ENCODE data around the gene EZR. TPM values are rescaled to one million over a fixed set of nuclear protein-coding genes. Genes with fewer than 3 reads are reported as not detected.

EZR gene
- total RNA-seq, 1 experiment from 2014 or later: 263 TPM

DNA sequence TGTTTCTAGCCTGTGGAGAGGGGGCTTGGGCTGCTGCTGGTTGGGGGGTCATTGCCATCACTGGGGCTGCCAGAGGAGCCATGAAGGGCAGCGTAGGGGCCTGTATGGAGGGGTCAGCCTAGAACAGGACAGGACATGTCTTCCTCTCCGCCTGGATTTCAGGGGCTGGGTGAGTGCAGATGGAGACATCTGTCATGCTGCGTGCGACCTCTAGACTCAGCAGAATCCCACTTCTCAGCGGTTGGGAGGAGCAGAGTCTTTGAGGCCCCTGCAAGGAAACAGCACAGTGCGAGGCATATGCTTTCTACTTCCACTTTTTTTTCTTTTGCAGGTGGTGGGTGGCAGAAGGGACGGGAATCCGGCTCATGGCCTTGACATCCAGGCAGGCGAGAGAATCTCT, 67.9 kb downstream of the EZR start:
- H3K4me1 ChIP-seq (ENCODE audit: control insufficient read depth, insufficient read depth, low read length): no peaks in the 10 kb centered on the region
- BruUV-seq (replicated peaks): no TSS peak
- POLR2A ChIA-PET: no interaction called here
- H3K9me3 ChIP-seq (ENCODE audit: control insufficient read depth, insufficient read depth, low read depth, low read length): no peaks in the 10 kb centered on the region
- H3K4me3 ChIP-seq (ENCODE audit: low read depth in 2 of 2, low read length in 2 of 2): no peak overlapping the region
- no peaks in the 10 kb centered on the region for H3K36me3 ChIP-seq (ENCODE audit: control insufficient read depth, insufficient read depth, low read length)
- H3K27me3 ChIP-seq (ENCODE audit: control insufficient read depth, insufficient read depth, low read length): no peaks in the 10 kb centered on the region
- DNase-seq (ENCODE audit: low read depth, low spot score) (no peak), ATAC-seq (no peak)
- in situ Hi-C loops (cut with HindIII; ENCODE audit: low pct_unique_long_range_greater_than_20kb, low sequenced_read_pairs): no loop called here
- intact Hi-C loops (cut with micrococcal nuclease; ENCODE audit: unreplicated experiment): no loop called here
- TF ChIP-seq SIN3A (IDR thresholded peaks at IDR 0.05; ENCODE audit: borderline replicate concordance, insufficient read depth, low read depth, low read length) (no peak), TCF7L2 (IDR thresholded peaks at IDR 0.05; ENCODE audit: low read depth, low read length) (no peak), POLR2AphosphoS5 (IDR thresholded peaks at IDR 0.05; ENCODE audit: low read depth, low read length) (no peak)
- TF ChIP-seq, protein P1, sequence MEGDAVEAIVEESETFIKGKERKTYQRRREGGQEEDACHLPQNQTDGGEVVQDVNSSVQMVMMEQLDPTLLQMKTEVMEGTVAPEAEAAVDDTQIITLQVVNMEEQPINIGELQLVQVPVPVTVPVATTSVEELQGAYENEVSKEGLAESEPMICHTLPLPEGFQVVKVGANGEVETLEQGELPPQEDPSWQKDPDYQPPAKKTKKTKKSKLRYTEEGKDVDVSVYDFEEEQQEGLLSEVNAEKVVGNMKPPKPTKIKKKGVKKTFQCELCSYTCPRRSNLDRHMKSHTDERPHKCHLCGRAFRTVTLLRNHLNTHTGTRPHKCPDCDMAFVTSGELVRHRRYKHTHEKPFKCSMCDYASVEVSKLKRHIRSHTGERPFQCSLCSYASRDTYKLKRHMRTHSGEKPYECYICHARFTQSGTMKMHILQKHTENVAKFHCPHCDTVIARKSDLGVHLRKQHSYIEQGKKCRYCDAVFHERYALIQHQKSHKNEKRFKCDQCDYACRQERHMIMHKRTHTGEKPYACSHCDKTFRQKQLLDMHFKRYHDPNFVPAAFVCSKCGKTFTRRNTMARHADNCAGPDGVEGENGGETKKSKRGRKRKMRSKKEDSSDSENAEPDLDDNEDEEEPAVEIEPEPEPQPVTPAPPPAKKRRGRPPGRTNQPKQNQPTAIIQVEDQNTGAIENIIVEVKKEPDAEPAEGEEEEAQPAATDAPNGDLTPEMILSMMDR (IDR thresholded peaks at IDR 0.05): no peak
- TF ChIP-seq, protein P2, sequence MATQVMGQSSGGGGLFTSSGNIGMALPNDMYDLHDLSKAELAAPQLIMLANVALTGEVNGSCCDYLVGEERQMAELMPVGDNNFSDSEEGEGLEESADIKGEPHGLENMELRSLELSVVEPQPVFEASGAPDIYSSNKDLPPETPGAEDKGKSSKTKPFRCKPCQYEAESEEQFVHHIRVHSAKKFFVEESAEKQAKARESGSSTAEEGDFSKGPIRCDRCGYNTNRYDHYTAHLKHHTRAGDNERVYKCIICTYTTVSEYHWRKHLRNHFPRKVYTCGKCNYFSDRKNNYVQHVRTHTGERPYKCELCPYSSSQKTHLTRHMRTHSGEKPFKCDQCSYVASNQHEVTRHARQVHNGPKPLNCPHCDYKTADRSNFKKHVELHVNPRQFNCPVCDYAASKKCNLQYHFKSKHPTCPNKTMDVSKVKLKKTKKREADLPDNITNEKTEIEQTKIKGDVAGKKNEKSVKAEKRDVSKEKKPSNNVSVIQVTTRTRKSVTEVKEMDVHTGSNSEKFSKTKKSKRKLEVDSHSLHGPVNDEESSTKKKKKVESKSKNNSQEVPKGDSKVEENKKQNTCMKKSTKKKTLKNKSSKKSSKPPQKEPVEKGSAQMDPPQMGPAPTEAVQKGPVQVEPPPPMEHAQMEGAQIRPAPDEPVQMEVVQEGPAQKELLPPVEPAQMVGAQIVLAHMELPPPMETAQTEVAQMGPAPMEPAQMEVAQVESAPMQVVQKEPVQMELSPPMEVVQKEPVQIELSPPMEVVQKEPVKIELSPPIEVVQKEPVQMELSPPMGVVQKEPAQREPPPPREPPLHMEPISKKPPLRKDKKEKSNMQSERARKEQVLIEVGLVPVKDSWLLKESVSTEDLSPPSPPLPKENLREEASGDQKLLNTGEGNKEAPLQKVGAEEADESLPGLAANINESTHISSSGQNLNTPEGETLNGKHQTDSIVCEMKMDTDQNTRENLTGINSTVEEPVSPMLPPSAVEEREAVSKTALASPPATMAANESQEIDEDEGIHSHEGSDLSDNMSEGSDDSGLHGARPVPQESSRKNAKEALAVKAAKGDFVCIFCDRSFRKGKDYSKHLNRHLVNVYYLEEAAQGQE (IDR thresholded peaks at IDR 0.05; ENCODE audit: insufficient read depth in 1 of 2, low read depth in 2 of 2, low read length in 1 of 2): no peak
- CTCF ChIA-PET: no interaction called here
- H3K27ac ChIP-seq (ENCODE audit: low read length): no peak overlapping the region

GRCh38 chr6:158744986-158745430, 74.2 kb downstream of the EZR start:
- no peaks in the 10 kb centered on the region for H3K27me3 ChIP-seq (ENCODE audit: control insufficient read depth, insufficient read depth, low read length)
- BruUV-seq (replicated peaks): no TSS peak
- intact Hi-C loops (cut with micrococcal nuclease; ENCODE audit: unreplicated experiment) (no loop called here), in situ Hi-C loops (cut with HindIII; ENCODE audit: low pct_unique_long_range_greater_than_20kb, low sequenced_read_pairs) (loop anchor here (5.0 kb wide), 1 partner anchor 32 kb away; no protein-coding TSS in a partner anchor)
- no peak overlapping the region for H3K27ac ChIP-seq (ENCODE audit: low read length)
- POLR2A ChIA-PET: no interaction called here
- no peaks in the 10 kb centered on the region for H3K4me1 ChIP-seq (ENCODE audit: control insufficient read depth, insufficient read depth, low read length)
- ATAC-seq (no peak; the same call in 1 of the 2 replicates), DNase-seq (ENCODE audit: low read depth, low spot score) (no peak)
- H3K36me3 ChIP-seq (ENCODE audit: control insufficient read depth, insufficient read depth, low read length): no peaks in the 10 kb centered on the region
- no peak overlapping the region for H3K4me3 ChIP-seq (ENCODE audit: low read depth in 2 of 2, low read length in 2 of 2)
- CTCF ChIA-PET: no interaction called here
- H3K9me3 ChIP-seq (ENCODE audit: control insufficient read depth, insufficient read depth, low read depth, low read length): no peaks in the 10 kb centered on the region
- TF ChIP-seq, protein P2 (IDR thresholded peaks at IDR 0.05; ENCODE audit: insufficient read depth in 1 of 2, low read depth in 2 of 2, low read length in 1 of 2): no peak
- no peak for TF ChIP-seq TCF7L2 (IDR thresholded peaks at IDR 0.05; ENCODE audit: low read depth, low read length)
- no peak for TF ChIP-seq POLR2AphosphoS5 (IDR thresholded peaks at IDR 0.05; ENCODE audit: low read depth, low read length)
